Astrocyte (in vitro differentiated cells and primary cell): ENCODE measurements around the gene NMNAT3. TPM values are rescaled to one million over a fixed set of nuclear protein-coding genes. Genes with fewer than 3 reads are reported as not detected.

Experiments
- DNase-seq: peaks from one replicate; pipeline ENCODE4 v3.0.0-alpha.2; 2010; ENCODE audit warnings: low read depth
- FAIRE-seq: peaks from 2 replicates; lab custom pipeline; 2011; peaks lifted over from hg19 to GRCh38; lab: Jason Lieb, UNC
- H2AFZ ChIP-seq: 2 replicates; pipeline ENCODE4 v1.6.0; 2012; ENCODE audit warnings: low read depth, low read length, inconsistent platforms
- H3K27ac ChIP-seq: 2 replicates; pipeline ENCODE4 v1.5.1; 2011; ENCODE audit warnings: low read depth, low read length, inconsistent platforms
- H3K27me3 ChIP-seq: 2 replicates; pipeline ENCODE4 v1.6.0; 2011; ENCODE audit warnings: low read length, inconsistent platforms; ENCODE audit not compliant: insufficient read depth
- H3K36me3 ChIP-seq: 2 replicates; pipeline ENCODE4 v1.5.1; 2011; ENCODE audit warnings: low read length, inconsistent platforms; ENCODE audit not compliant: insufficient read depth
- H3K4me1 ChIP-seq: 2 replicates; pipeline ENCODE4 v1.5.1; 2011; ENCODE audit warnings: low read length, inconsistent platforms; ENCODE audit not compliant: insufficient read depth
- H3K4me2 ChIP-seq: 2 replicates; pipeline ENCODE4 v1.6.0; 2012; ENCODE audit warnings: low read length, inconsistent platforms
- H3K4me3 ChIP-seq: 2 replicates; pipeline ENCODE4 v1.5.1; 2011; ENCODE audit warnings: low read depth, mild to moderate bottlenecking, low read length, inconsistent platforms; ENCODE audit not compliant: insufficient read depth
- H3K79me2 ChIP-seq: 2 replicates; pipeline ENCODE4 v1.6.0; 2012; ENCODE audit warnings: mild to moderate bottlenecking, low read length, inconsistent platforms; ENCODE audit not compliant: insufficient read depth
- H3K9ac ChIP-seq: 2 replicates; pipeline ENCODE4 v1.6.0; 2012; ENCODE audit warnings: mild to moderate bottlenecking, low read length, inconsistent platforms
- H3K9me3 ChIP-seq: 2 replicates; pipeline ENCODE4 v1.5.1; 2012; ENCODE audit warnings: low read depth, mild to moderate bottlenecking, low read length, inconsistent platforms; ENCODE audit not compliant: insufficient read depth
- H4K20me1 ChIP-seq: 2 replicates; pipeline ENCODE4 v1.6.0; 2012; ENCODE audit warnings: low read length, inconsistent platforms; ENCODE audit not compliant: insufficient read depth
- H3K27ac Mint-ChIP-seq: one replicate; pipeline ENCODE4 v1.8.0; 2021; ENCODE audit warnings: mild to moderate bottlenecking, mixed read lengths; ENCODE audit not compliant: unreplicated experiment
- H3K27me3 Mint-ChIP-seq: one replicate; pipeline ENCODE4 v1.8.0; 2021; ENCODE audit warnings: low read depth, mixed read lengths; ENCODE audit not compliant: unreplicated experiment
- H3K36me3 Mint-ChIP-seq: one replicate; pipeline ENCODE4 v1.8.0; 2021; ENCODE audit warnings: low read depth, mixed read lengths; ENCODE audit not compliant: unreplicated experiment
- H3K4me1 Mint-ChIP-seq: one replicate; pipeline ENCODE4 v1.8.0; 2021; ENCODE audit warnings: low read depth, mixed read lengths; ENCODE audit not compliant: unreplicated experiment
- H3K4me3 Mint-ChIP-seq: one replicate; pipeline ENCODE4 v1.8.0; 2021; ENCODE audit warnings: mild to moderate bottlenecking, moderate library complexity, mixed read lengths; ENCODE audit not compliant: unreplicated experiment
- H3K9me3 Mint-ChIP-seq: one replicate; pipeline ENCODE4 v1.8.0; 2021; ENCODE audit warnings: mild to moderate bottlenecking, mixed read lengths; ENCODE audit not compliant: unreplicated experiment
- EZH2 ChIP-seq: IDR thresholded peaks from 2 replicates; pipeline ENCODE4 v1.6.1; 2012; ENCODE audit warnings: mild to moderate bottlenecking, low read length, inconsistent platforms; ENCODE audit not compliant: insufficient read depth
- total RNA-seq: library from RNA; stranded (reverse); gene quantifications from 2 replicates; pipeline ENCODE4 v1.2.1, GENCODE V29; 2021
- TF ChIP-seq, protein P1 (sequence below): IDR thresholded peaks from 2 replicates; pipeline ENCODE4 v1.5.1; 2011; ENCODE audit warnings: low read depth, mild to moderate bottlenecking, inconsistent platforms, low read length, moderate library complexity; ENCODE audit not compliant: insufficient read depth

Gene NMNAT3
- total RNA-seq, 1 donor from 2014 or later: 1.3 TPM

DNA sequence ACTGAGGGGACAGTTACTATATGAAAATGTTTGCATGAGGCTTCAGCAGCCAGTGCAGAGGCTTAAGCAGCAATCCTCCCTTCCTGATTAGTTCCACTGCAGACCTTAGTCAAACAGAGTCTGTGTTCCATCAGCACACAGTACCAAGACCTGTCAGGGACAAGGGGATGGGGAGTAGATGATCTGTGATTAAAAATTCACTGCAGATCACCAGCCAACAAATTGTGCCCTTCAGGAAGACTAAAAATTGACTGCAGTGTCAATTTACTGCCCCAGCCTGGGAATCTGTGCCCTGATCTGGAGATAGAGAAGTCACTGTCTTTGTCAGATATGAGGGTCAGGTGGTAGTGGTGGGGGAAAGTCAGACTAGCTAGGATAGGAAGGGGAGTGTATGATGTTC lies 13.8 kb upstream of the NMNAT3 start:
- Histone ChIP-seq H3K4me3 (no peak overlapping the region), H3K4me1 (no peaks in the 10 kb centered on the region), H3K9ac (no peak overlapping the region), H3K4me2 (no peak overlapping the region), H3K9me3 (no peaks in the 10 kb centered on the region), H3K27me3 (peaks cover 6% of the 10 kb centered on the region), H2AFZ (no peak overlapping the region), H4K20me1 (no peaks in the 10 kb centered on the region), H3K79me2 (no peaks in the 10 kb centered on the region), H3K27ac (no peak overlapping the region), H3K36me3 (no peaks in the 10 kb centered on the region)
- peaks cover 5% of the 10 kb centered on the region for H3K4me1 Mint-ChIP-seq
- peaks cover 24% of the 10 kb centered on the region for H3K27me3 Mint-ChIP-seq
- H3K4me3 Mint-ChIP-seq: no peak overlapping the region
- peaks cover 1% of the 10 kb centered on the region for H3K36me3 Mint-ChIP-seq
- no peak for TF ChIP-seq EZH2
- no peak overlapping the region for H3K27ac Mint-ChIP-seq
- DNase-seq: no peak
- FAIRE-seq: no peak
- H3K9me3 Mint-ChIP-seq: no peaks in the 10 kb centered on the region

DNA sequence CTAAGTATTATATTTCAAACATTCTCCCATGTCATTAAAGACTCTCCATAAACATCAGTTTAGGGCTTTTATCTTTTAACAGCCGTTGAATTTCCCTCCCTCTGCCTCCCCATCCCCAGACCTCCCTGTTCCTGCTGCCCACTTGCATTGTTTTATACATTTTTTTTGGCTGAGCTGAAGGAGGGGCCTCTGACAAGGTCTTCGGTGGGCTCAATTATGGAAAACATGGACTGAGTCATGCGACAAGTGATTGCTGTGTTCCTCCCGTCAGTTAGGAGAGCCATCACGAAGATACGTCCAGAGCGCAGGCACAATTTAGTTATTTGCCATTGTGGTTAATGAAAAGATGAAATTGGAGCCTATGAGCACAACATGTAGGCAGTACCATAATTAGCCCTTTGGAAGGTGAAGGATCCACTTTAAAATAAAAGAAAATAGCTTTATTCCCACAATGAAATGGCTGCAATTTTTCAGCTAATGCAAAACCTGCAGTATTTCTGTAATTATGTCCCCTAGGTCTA lies 12.0 kb upstream of the NMNAT3 start:
- no peak overlapping the region for H3K27ac Mint-ChIP-seq
- DNase-seq (no peak), FAIRE-seq (no peak)
- peaks cover 2% of the 10 kb centered on the region for H3K4me1 Mint-ChIP-seq
- no peaks in the 10 kb centered on the region for H3K36me3 ChIP-seq
- no peak overlapping the region for H3K4me2 ChIP-seq
- no peak overlapping the region for H3K4me3 ChIP-seq
- TF ChIP-seq EZH2: no peak
- TF ChIP-seq, protein P1, sequence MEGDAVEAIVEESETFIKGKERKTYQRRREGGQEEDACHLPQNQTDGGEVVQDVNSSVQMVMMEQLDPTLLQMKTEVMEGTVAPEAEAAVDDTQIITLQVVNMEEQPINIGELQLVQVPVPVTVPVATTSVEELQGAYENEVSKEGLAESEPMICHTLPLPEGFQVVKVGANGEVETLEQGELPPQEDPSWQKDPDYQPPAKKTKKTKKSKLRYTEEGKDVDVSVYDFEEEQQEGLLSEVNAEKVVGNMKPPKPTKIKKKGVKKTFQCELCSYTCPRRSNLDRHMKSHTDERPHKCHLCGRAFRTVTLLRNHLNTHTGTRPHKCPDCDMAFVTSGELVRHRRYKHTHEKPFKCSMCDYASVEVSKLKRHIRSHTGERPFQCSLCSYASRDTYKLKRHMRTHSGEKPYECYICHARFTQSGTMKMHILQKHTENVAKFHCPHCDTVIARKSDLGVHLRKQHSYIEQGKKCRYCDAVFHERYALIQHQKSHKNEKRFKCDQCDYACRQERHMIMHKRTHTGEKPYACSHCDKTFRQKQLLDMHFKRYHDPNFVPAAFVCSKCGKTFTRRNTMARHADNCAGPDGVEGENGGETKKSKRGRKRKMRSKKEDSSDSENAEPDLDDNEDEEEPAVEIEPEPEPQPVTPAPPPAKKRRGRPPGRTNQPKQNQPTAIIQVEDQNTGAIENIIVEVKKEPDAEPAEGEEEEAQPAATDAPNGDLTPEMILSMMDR: no peak
- H3K9ac ChIP-seq: no peak overlapping the region
- H2AFZ ChIP-seq: no peak overlapping the region
- H3K4me3 Mint-ChIP-seq: no peak overlapping the region
- H3K36me3 Mint-ChIP-seq: peaks cover 4% of the 10 kb centered on the region
- H3K27ac ChIP-seq: no peak overlapping the region
- H3K79me2 ChIP-seq: no peaks in the 10 kb centered on the region
- peaks cover 41% of the 10 kb centered on the region for H3K27me3 Mint-ChIP-seq
- H3K27me3 ChIP-seq: peaks cover 9% of the 10 kb centered on the region
- no peaks in the 10 kb centered on the region for H4K20me1 ChIP-seq
- no peaks in the 10 kb centered on the region for H3K4me1 ChIP-seq
- H3K9me3 Mint-ChIP-seq: peaks cover 5% of the 10 kb centered on the region
- H3K9me3 ChIP-seq: no peaks in the 10 kb centered on the region

GRCh38 chr3:139689122-139689521 lies 11.3 kb upstream of the NMNAT3 start:
- no peak overlapping the region for H3K9ac ChIP-seq
- H3K27ac ChIP-seq: no peak overlapping the region
- H3K4me2 ChIP-seq: no peak overlapping the region
- no peak overlapping the region for H2AFZ ChIP-seq
- H4K20me1 ChIP-seq: no peaks in the 10 kb centered on the region
- peaks cover 5% of the 10 kb centered on the region for H3K9me3 Mint-ChIP-seq
- no peaks in the 10 kb centered on the region for H3K79me2 ChIP-seq
- no peak overlapping the region for H3K4me3 ChIP-seq
- TF ChIP-seq, protein P1: no peak
- no peak for TF ChIP-seq EZH2
- DNase-seq (no peak), FAIRE-seq (no peak)
- no peaks in the 10 kb centered on the region for H3K9me3 ChIP-seq
- peaks cover 4% of the 10 kb centered on the region for H3K36me3 Mint-ChIP-seq
- H3K4me1 Mint-ChIP-seq: peaks cover 2% of the 10 kb centered on the region
- no peak overlapping the region for H3K27ac Mint-ChIP-seq
- H3K27me3 Mint-ChIP-seq: peaks cover 44% of the 10 kb centered on the region
- no peaks in the 10 kb centered on the region for H3K36me3 ChIP-seq
- H3K27me3 ChIP-seq: peaks cover 9% of the 10 kb centered on the region
- H3K4me1 ChIP-seq: no peaks in the 10 kb centered on the region
- no peak overlapping the region for H3K4me3 Mint-ChIP-seq
